GM23338 (cell line): ENCODE data around the gene ADSS1. TPM values are rescaled to one million over a fixed set of nuclear protein-coding genes. Genes with fewer than 3 reads are reported as not detected.

Experiments used
- ATAC-seq: fragments of 200-7000 bp; cut with Tn5 transposase; 3 replicates; pipeline ENCODE4 v1.9.1; 2020
- DNase-seq: peaks from one replicate; pipeline ENCODE4 v3.0.0-alpha.2; 2015; ENCODE audit warnings: low spot score
- H2AFZ ChIP-seq: fragments of 200-600 bp; sonication (generic); 2 replicates; pipeline ENCODE4 v1.8.0; 2016; ENCODE audit warnings: antibody characterized with exemption, mild to moderate bottlenecking, moderate library complexity
- H3F3A ChIP-seq: fragments of 200-600 bp; sonication (generic); replicated peaks from 2 replicates; pipeline ENCODE4 v1.8.0; 2017; ENCODE audit warnings: antibody characterized with exemption, mixed run types, low read depth
- H3K27ac ChIP-seq: fragments of 200-600 bp; sonication (generic); 2 replicates; pipeline ENCODE4 v1.6.1; 2016; ENCODE audit warnings: low read depth
- H3K27me3 ChIP-seq: fragments of 200-600 bp; sonication (generic); 2 replicates; pipeline ENCODE4 v1.8.0; 2016; ENCODE audit warnings: mild to moderate bottlenecking, mixed run types, moderate library complexity; ENCODE audit not compliant: insufficient read depth
- H3K36me3 ChIP-seq: fragments of 200-600 bp; sonication (generic); 2 replicates; pipeline ENCODE4 v1.8.0; 2016; ENCODE audit warnings: mild to moderate bottlenecking; ENCODE audit not compliant: insufficient read depth
- H3K4me1 ChIP-seq: fragments of 200-600 bp; sonication (generic); 2 replicates; pipeline ENCODE4 v1.8.0; 2016; ENCODE audit warnings: mild to moderate bottlenecking, moderate library complexity; ENCODE audit not compliant: insufficient read depth
- H3K4me2 ChIP-seq: fragments of 200-600 bp; sonication (generic); 2 replicates; pipeline ENCODE4 v1.7.1; 2017; ENCODE audit warnings: mixed run types
- H3K4me3 ChIP-seq: fragments of 200-600 bp; sonication (generic); 2 replicates; pipeline ENCODE4 v1.6.1; 2016; ENCODE audit warnings: mixed run types
- H3K79me2 ChIP-seq: fragments of 200-600 bp; sonication (generic); replicated peaks from 2 replicates; pipeline ENCODE4 v1.8.0; 2017; ENCODE audit warnings: mild to moderate bottlenecking; ENCODE audit not compliant: insufficient read depth
- H3K9me2 ChIP-seq: fragments of 200-600 bp; sonication (generic); 2 replicates; pipeline ENCODE4 v1.8.0; 2017; ENCODE audit not compliant: insufficient read depth
- H4K20me1 ChIP-seq: fragments of 200-600 bp; sonication (generic); replicated peaks from 2 replicates; pipeline ENCODE4 v1.8.0; 2017; ENCODE audit warnings: mild to moderate bottlenecking; ENCODE audit not compliant: insufficient read depth
- H3K27ac Mint-ChIP-seq: 2 replicates; pipeline ENCODE4 v1.8.0; 2020; ENCODE audit warnings: inconsistent platforms, mild to moderate bottlenecking, moderate library complexity, mixed read lengths
- H3K27me3 Mint-ChIP-seq: 3 replicates; pipeline ENCODE4 v1.8.0; 2022; ENCODE audit warnings: low read depth, mild to moderate bottlenecking, moderate library complexity, mixed read lengths, inconsistent platforms; ENCODE audit not compliant: insufficient read depth, poor library complexity
- H3K36me3 Mint-ChIP-seq: 3 replicates; pipeline ENCODE4 v1.8.0; 2021; ENCODE audit warnings: low read depth, mild to moderate bottlenecking, inconsistent platforms, moderate library complexity, mixed read lengths
- H3K4me1 Mint-ChIP-seq: 3 replicates; pipeline ENCODE4 v1.8.0; 2020; ENCODE audit warnings: mild to moderate bottlenecking, inconsistent platforms, mixed read lengths
- H3K4me3 Mint-ChIP-seq: 3 replicates; pipeline ENCODE4 v1.8.0; 2021; ENCODE audit warnings: moderate library complexity, mild to moderate bottlenecking, inconsistent platforms, mixed read lengths
- H3K9me3 Mint-ChIP-seq: 3 replicates; pipeline ENCODE4 v1.8.0; 2020; ENCODE audit warnings: moderate library complexity, mild to moderate bottlenecking, inconsistent platforms, mixed read lengths
- CREB1 ChIP-seq: fragments of 250-450 bp; sonication (Bioruptor Pico); IDR thresholded peaks from 2 replicates; pipeline ENCODE4 v1.5.0; 2020; ENCODE audit warnings: low read depth, mild to moderate bottlenecking, moderate library complexity
- EZH2 ChIP-seq: fragments of 200-600 bp; sonication (generic); IDR thresholded peaks from one replicate; pipeline ENCODE4 v1.8.0; 2017; ENCODE audit warnings: antibody characterized with exemption, mild to moderate bottlenecking, low read depth; ENCODE audit not compliant: unreplicated experiment
- EZH2phosphoT487 ChIP-seq: fragments of 200-600 bp; sonication (generic); IDR thresholded peaks from one replicate; pipeline ENCODE4 v1.8.1; 2018; ENCODE audit warnings: antibody characterized with exemption; ENCODE audit not compliant: unreplicated experiment
- JUNB ChIP-seq: IDR thresholded peaks from one replicate; pipeline ENCODE4 v1.6.1; 2016; ENCODE audit warnings: antibody characterized with exemption; ENCODE audit not compliant: unreplicated experiment
- NANOG ChIP-seq: IDR thresholded peaks from 2 replicates; pipeline ENCODE4 v1.6.1; 2016; ENCODE audit warnings: antibody characterized with exemption, borderline replicate concordance
- POLR2AphosphoS5 ChIP-seq: IDR thresholded peaks from 2 replicates; pipeline ENCODE4 v1.6.1; 2016; ENCODE audit warnings: antibody characterized with exemption, low read depth
- STAT1 ChIP-seq: IDR thresholded peaks from one replicate; pipeline ENCODE4 v1.6.1; 2016; ENCODE audit warnings: antibody characterized with exemption; ENCODE audit not compliant: unreplicated experiment
- ZNF114 ChIP-seq: fragments of 250-450 bp; sonication (Bioruptor Pico); IDR thresholded peaks from 2 replicates; pipeline ENCODE4 v1.5.0; 2020; ENCODE audit warnings: mild to moderate bottlenecking, moderate library complexity
- ZNF331 ChIP-seq: fragments of 250-450 bp; sonication (Bioruptor Pico); IDR thresholded peaks from 2 replicates; pipeline ENCODE4 v1.5.0; 2020; ENCODE audit warnings: low read depth, mild to moderate bottlenecking, moderate library complexity
- polyA plus RNA-seq: library from polyadenylated mRNA; unstranded; fragments of >200 nt; fragmentation: Nextera tagmentation; extraction: Ambion mirVana; gene quantifications from 2 replicates; pipeline ENCODE4 v1.2.1, GENCODE V29; 2016
- total RNA-seq: library from RNA; depleted of rRNA; stranded (reverse); fragments of >200 nt; shearing (Covaris generic); gene quantifications from 2 replicates; pipeline ENCODE4 v1.2.3, GENCODE V29; 2014
- TF ChIP-seq, protein P1 (sequence below): IDR thresholded peaks from 2 replicates; pipeline ENCODE4 v1.6.1; 2016; ENCODE audit warnings: antibody characterized with exemption
- TF ChIP-seq, protein P2 (sequence below): IDR thresholded peaks from one replicate; pipeline ENCODE4 v1.6.1; 2018; ENCODE audit warnings: antibody characterized with exemption; ENCODE audit not compliant: unreplicated experiment
- TF ChIP-seq, protein P3 (sequence below): fragments of 250-450 bp; sonication (Bioruptor Pico); IDR thresholded peaks from 2 replicates; pipeline ENCODE4 v1.5.0; 2020; ENCODE audit warnings: mild to moderate bottlenecking, moderate library complexity
- TF ChIP-seq, protein P4 (sequence below), 2 experiments: fragments of 200-600 bp in 1 of 2; sonication (generic) in 1 of 2; conservative IDR thresholded peaks; 2 replicates each; pipeline versions ENCODE4 v1.5.1 to v1.6.1; 2016 to 2017; ENCODE audit warnings: antibody characterized with exemption in 2 of 2, low read depth in 2 of 2, mild to moderate bottlenecking in 2 of 2, moderate library complexity in 1 of 2

ADSS1 gene
- total and polyA plus RNA-seq, 2 experiments from 2014 or later, result 9.5 to 11.6 TPM

DNA sequence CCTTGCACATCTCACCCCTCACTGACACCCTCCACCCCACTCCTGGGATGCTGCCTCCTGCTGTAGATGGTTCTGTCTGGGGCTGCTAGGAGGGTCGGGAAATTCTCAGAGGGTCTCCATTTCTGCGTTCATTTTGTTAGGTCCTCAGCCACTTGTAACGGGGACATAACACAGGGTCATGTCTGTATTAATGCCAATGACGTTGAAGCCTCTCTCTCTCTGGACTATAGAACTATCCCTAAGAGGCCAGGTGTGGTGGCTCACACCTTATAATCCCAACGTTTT is 43.5 kb downstream of the ADSS1 start:
- Mint-ChIP-seq H3K4me3 (no peak overlapping the region), H3K27me3 (peaks cover 3% of the 10 kb centered on the region), H3K4me1 (peaks cover 17% of the 10 kb centered on the region), H3K9me3 (peaks cover 12% of the 10 kb centered on the region), H3K27ac (no peak overlapping the region), H3K36me3 (peaks cover 51% of the 10 kb centered on the region)
- peaks cover 9% of the 10 kb centered on the region; the same call in 1 of the 2 replicates for H3F3A ChIP-seq
- H3K4me3 ChIP-seq, result no peak overlapping the region
- H3K4me1 ChIP-seq, result peaks cover 11% of the 10 kb centered on the region
- H2AFZ ChIP-seq, result no peak overlapping the region
- DNase-seq (no peak), ATAC-seq (no peak)
- no peak overlapping the region for H3K4me2 ChIP-seq
- TF ChIP-seq EZH2phosphoT487 (no peak), JUNB (no peak), CREB1 (no peak), NANOG (no peak), ZNF114 (CRISPR knock-in tag) (no peak), POLR2AphosphoS5 (no peak), EZH2 (no peak), STAT1 (no peak), ZNF331 (no peak)
- TF ChIP-seq, protein P1, sequence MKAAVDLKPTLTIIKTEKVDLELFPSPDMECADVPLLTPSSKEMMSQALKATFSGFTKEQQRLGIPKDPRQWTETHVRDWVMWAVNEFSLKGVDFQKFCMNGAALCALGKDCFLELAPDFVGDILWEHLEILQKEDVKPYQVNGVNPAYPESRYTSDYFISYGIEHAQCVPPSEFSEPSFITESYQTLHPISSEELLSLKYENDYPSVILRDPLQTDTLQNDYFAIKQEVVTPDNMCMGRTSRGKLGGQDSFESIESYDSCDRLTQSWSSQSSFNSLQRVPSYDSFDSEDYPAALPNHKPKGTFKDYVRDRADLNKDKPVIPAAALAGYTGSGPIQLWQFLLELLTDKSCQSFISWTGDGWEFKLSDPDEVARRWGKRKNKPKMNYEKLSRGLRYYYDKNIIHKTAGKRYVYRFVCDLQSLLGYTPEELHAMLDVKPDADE, result no peak
- TF ChIP-seq, protein P2, sequence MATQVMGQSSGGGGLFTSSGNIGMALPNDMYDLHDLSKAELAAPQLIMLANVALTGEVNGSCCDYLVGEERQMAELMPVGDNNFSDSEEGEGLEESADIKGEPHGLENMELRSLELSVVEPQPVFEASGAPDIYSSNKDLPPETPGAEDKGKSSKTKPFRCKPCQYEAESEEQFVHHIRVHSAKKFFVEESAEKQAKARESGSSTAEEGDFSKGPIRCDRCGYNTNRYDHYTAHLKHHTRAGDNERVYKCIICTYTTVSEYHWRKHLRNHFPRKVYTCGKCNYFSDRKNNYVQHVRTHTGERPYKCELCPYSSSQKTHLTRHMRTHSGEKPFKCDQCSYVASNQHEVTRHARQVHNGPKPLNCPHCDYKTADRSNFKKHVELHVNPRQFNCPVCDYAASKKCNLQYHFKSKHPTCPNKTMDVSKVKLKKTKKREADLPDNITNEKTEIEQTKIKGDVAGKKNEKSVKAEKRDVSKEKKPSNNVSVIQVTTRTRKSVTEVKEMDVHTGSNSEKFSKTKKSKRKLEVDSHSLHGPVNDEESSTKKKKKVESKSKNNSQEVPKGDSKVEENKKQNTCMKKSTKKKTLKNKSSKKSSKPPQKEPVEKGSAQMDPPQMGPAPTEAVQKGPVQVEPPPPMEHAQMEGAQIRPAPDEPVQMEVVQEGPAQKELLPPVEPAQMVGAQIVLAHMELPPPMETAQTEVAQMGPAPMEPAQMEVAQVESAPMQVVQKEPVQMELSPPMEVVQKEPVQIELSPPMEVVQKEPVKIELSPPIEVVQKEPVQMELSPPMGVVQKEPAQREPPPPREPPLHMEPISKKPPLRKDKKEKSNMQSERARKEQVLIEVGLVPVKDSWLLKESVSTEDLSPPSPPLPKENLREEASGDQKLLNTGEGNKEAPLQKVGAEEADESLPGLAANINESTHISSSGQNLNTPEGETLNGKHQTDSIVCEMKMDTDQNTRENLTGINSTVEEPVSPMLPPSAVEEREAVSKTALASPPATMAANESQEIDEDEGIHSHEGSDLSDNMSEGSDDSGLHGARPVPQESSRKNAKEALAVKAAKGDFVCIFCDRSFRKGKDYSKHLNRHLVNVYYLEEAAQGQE, result no peak
- TF ChIP-seq, protein P3, sequence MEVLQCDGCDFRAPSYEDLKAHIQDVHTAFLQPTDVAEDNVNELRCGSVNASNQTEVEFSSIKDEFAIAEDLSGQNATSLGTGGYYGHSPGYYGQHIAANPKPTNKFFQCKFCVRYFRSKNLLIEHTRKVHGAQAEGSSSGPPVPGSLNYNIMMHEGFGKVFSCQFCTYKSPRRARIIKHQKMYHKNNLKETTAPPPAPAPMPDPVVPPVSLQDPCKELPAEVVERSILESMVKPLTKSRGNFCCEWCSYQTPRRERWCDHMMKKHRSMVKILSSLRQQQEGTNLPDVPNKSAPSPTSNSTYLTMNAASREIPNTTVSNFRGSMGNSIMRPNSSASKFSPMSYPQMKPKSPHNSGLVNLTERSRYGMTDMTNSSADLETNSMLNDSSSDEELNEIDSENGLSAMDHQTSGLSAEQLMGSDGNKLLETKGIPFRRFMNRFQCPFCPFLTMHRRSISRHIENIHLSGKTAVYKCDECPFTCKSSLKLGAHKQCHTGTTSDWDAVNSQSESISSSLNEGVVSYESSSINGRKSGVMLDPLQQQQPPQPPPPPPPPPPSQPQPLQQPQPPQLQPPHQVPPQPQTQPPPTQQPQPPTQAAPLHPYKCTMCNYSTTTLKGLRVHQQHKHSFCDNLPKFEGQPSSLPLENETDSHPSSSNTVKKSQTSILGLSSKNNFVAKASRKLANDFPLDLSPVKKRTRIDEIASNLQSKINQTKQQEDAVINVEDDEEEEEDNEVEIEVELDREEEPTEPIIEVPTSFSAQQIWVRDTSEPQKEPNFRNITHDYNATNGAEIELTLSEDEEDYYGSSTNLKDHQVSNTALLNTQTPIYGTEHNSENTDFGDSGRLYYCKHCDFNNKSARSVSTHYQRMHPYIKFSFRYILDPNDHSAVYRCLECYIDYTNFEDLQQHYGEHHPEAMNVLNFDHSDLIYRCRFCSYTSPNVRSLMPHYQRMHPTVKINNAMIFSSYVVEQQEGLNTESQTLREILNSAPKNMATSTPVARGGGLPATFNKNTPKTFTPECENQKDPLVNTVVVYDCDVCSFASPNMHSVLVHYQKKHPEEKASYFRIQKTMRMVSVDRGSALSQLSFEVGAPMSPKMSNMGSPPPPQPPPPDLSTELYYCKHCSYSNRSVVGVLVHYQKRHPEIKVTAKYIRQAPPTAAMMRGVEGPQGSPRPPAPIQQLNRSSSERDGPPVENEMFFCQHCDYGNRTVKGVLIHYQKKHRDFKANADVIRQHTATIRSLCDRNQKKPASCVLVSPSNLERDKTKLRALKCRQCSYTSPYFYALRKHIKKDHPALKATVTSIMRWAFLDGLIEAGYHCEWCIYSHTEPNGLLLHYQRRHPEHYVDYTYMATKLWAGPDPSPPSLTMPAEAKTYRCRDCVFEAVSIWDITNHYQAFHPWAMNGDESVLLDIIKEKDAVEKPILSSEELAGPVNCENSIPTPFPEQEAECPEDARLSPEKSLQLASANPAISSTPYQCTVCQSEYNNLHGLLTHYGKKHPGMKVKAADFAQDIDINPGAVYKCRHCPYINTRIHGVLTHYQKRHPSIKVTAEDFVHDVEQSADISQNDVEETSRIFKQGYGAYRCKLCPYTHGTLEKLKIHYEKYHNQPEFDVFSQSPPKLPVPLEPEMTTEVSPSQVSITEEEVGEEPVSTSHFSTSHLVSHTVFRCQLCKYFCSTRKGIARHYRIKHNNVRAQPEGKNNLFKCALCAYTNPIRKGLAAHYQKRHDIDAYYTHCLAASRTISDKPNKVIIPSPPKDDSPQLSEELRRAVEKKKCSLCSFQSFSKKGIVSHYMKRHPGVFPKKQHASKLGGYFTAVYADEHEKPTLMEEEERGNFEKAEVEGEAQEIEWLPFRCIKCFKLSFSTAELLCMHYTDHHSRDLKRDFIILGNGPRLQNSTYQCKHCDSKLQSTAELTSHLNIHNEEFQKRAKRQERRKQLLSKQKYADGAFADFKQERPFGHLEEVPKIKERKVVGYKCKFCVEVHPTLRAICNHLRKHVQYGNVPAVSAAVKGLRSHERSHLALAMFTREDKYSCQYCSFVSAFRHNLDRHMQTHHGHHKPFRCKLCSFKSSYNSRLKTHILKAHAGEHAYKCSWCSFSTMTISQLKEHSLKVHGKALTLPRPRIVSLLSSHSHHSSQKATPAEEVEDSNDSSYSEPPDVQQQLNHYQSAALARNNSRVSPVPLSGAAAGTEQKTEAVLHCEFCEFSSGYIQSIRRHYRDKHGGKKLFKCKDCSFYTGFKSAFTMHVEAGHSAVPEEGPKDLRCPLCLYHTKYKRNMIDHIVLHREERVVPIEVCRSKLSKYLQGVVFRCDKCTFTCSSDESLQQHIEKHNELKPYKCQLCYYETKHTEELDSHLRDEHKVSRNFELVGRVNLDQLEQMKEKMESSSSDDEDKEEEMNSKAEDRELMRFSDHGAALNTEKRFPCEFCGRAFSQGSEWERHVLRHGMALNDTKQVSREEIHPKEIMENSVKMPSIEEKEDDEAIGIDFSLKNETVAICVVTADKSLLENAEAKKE (CRISPR knock-in tag), result no peak
- TF ChIP-seq, protein P4, sequence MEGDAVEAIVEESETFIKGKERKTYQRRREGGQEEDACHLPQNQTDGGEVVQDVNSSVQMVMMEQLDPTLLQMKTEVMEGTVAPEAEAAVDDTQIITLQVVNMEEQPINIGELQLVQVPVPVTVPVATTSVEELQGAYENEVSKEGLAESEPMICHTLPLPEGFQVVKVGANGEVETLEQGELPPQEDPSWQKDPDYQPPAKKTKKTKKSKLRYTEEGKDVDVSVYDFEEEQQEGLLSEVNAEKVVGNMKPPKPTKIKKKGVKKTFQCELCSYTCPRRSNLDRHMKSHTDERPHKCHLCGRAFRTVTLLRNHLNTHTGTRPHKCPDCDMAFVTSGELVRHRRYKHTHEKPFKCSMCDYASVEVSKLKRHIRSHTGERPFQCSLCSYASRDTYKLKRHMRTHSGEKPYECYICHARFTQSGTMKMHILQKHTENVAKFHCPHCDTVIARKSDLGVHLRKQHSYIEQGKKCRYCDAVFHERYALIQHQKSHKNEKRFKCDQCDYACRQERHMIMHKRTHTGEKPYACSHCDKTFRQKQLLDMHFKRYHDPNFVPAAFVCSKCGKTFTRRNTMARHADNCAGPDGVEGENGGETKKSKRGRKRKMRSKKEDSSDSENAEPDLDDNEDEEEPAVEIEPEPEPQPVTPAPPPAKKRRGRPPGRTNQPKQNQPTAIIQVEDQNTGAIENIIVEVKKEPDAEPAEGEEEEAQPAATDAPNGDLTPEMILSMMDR (conservative IDR thresholded peaks at IDR 0.05; ENCODE audit: low read depth in 2 of 2), result no peak
- no peaks in the 10 kb centered on the region for H3K27me3 ChIP-seq
- H3K79me2 ChIP-seq, result no peaks in the 10 kb centered on the region
- no peak overlapping the region for H3K27ac ChIP-seq
- 0 out of 2 replicates have a peak, but pooled peaks cover 5% of the 10 kb centered on the region for H3K36me3 ChIP-seq
- H4K20me1 ChIP-seq, result 0 out of 2 replicates have a peak, but pooled peaks cover 6% of the 10 kb centered on the region
- H3K9me2 ChIP-seq, result no peaks in the 10 kb centered on the region; the same call in 1 of the 2 replicates
